SK-N-SH treated with all-trans-retinoic acid at 6 μM for 48 hours (cell line): ENCODE results near the gene ASB2.

ENCODE experiments used
- ARNTL ChIP-seq: fragments of 450-650 bp; formaldehyde crosslinking; IDR thresholded peaks from 2 replicates; pipeline ENCODE4 v1.5.0; 2020; ENCODE audit warnings: low read depth, mild to moderate bottlenecking, moderate library complexity, borderline replicate concordance
- BACH2 ChIP-seq: fragments of 250-450 bp; sonication (Bioruptor Pico); IDR thresholded peaks from 2 replicates; pipeline ENCODE4 v1.9.0; 2021; ENCODE audit warnings: mild to moderate bottlenecking, borderline replicate concordance
- CREB5 ChIP-seq: fragments of 250-450 bp; sonication (Bioruptor Pico); IDR thresholded peaks from 2 replicates; pipeline ENCODE4 v1.5.1; 2020; ENCODE audit warnings: low read depth, mild to moderate bottlenecking, moderate library complexity
- CSRNP3 ChIP-seq: fragments of 250-450 bp; sonication (Bioruptor Pico); IDR thresholded peaks from 2 replicates; pipeline ENCODE4 v1.5.1; 2021; ENCODE audit warnings: mild to moderate bottlenecking, moderate library complexity
- ISL1 ChIP-seq: fragments of 250-450 bp; sonication (Bioruptor Pico); IDR thresholded peaks from 2 replicates; pipeline ENCODE4 v2.1.2; 2022; ENCODE audit warnings: mild to moderate bottlenecking, moderate library complexity
- OSR1 ChIP-seq: fragments of 250-450 bp; sonication (Bioruptor Pico); IDR thresholded peaks from 2 replicates; pipeline ENCODE4 v1.8.0; 2022; ENCODE audit warnings: moderate library complexity, mild to moderate bottlenecking, inconsistent platforms
- PATZ1 ChIP-seq: fragments of 250-450 bp; sonication (Bioruptor Pico); IDR thresholded peaks from 2 replicates; pipeline ENCODE4 v1.8.0; 2020; ENCODE audit warnings: mild to moderate bottlenecking, moderate library complexity, borderline replicate concordance
- RARB ChIP-seq: fragments of 250-450 bp; sonication (Bioruptor Pico); IDR thresholded peaks from 2 replicates; pipeline ENCODE4 v1.8.0; 2021; ENCODE audit warnings: mild to moderate bottlenecking, moderate library complexity
- SNAI2 ChIP-seq: fragments of 250-450 bp; sonication (Bioruptor Pico); IDR thresholded peaks from 2 replicates; pipeline ENCODE4 v1.5.0; 2020; ENCODE audit warnings: mild to moderate bottlenecking, moderate library complexity
- TCF4 ChIP-seq: fragments of 250-450 bp; sonication (Bioruptor Pico); IDR thresholded peaks from 2 replicates; pipeline ENCODE4 v1.8.0; 2021; ENCODE audit warnings: mild to moderate bottlenecking, moderate library complexity, borderline replicate concordance
- ZNF70 ChIP-seq: fragments of 450-650 bp; formaldehyde crosslinking; IDR thresholded peaks from 2 replicates; pipeline ENCODE4 v1.5.0; 2020; ENCODE audit warnings: mild to moderate bottlenecking, moderate library complexity
- TF ChIP-seq, protein P1 (sequence below): fragments of 250-450 bp; sonication (Bioruptor Pico); IDR thresholded peaks from 2 replicates; pipeline ENCODE4 v1.5.0; 2020; ENCODE audit warnings: mild to moderate bottlenecking, moderate library complexity

DNA sequence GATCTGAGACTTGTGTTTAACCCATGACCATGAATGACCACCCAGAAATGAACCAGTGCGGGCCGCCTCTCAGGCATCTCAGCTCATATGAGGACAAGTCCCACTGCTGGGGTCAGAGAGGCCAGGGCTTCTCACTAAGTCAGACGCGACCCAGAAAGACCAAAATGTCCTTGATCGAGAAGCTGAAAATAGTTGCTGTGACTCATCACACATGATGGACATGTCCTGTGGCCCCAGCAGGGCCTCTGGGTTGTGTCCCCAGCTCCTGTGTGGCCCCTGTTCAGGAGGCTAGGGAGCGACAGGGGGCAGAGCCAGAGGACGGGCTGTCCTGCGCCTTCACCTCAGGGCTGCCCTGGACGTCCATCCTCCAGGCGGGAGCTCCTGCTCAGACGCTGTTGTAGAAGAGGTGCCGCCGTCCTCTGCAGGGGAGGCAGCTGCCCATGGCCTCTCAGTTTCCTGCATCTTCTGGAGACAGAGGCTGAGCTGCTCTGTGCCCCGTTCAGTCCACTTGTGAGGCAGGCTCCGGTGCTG, 78.2 kb downstream of the ASB2 start:
- no peak for TF ChIP-seq SNAI2
- no peak for TF ChIP-seq BACH2 (CRISPR knock-in tag)
- TF ChIP-seq PATZ1 (CRISPR knock-in tag) = no peak
- TF ChIP-seq RARB = no peak
- TF ChIP-seq OSR1 (CRISPR knock-in tag) = no peak
- no peak for TF ChIP-seq ZNF70 (CRISPR knock-in tag)
- TF ChIP-seq, protein P1, sequence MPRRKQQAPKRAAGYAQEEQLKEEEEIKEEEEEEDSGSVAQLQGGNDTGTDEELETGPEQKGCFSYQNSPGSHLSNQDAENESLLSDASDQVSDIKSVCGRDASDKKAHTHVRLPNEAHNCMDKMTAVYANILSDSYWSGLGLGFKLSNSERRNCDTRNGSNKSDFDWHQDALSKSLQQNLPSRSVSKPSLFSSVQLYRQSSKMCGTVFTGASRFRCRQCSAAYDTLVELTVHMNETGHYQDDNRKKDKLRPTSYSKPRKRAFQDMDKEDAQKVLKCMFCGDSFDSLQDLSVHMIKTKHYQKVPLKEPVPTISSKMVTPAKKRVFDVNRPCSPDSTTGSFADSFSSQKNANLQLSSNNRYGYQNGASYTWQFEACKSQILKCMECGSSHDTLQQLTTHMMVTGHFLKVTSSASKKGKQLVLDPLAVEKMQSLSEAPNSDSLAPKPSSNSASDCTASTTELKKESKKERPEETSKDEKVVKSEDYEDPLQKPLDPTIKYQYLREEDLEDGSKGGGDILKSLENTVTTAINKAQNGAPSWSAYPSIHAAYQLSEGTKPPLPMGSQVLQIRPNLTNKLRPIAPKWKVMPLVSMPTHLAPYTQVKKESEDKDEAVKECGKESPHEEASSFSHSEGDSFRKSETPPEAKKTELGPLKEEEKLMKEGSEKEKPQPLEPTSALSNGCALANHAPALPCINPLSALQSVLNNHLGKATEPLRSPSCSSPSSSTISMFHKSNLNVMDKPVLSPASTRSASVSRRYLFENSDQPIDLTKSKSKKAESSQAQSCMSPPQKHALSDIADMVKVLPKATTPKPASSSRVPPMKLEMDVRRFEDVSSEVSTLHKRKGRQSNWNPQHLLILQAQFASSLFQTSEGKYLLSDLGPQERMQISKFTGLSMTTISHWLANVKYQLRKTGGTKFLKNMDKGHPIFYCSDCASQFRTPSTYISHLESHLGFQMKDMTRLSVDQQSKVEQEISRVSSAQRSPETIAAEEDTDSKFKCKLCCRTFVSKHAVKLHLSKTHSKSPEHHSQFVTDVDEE (CRISPR knock-in tag) = no peak
- TF ChIP-seq ISL1 (CRISPR knock-in tag) = no peak
- TF ChIP-seq CREB5 (CRISPR knock-in tag) = no peak
- TF ChIP-seq CSRNP3 (CRISPR knock-in tag) = no peak
- TF ChIP-seq TCF4 (CRISPR knock-in tag) = no peak
- no peak for TF ChIP-seq ARNTL (CRISPR knock-in tag)
